Neural cell (in vitro differentiated cells): Measurements from ENCODE around the gene FGF21. TPM values are rescaled to one million over a fixed set of nuclear protein-coding genes. Genes with fewer than 3 reads are reported as not detected.

Experiments used
- H2AFZ ChIP-seq: fragments of 200-600, 300-800 bp; sonication (generic), shearing (Covaris generic); 2 replicates; pipeline ENCODE4 v1.6.0; 2014; ENCODE audit warnings: low read depth, mild to moderate bottlenecking, antibody characterized with exemption, low read length, moderate library complexity
- H3F3A ChIP-seq: fragments of 200-600 bp; shearing (Covaris generic); 2 replicates; pipeline ENCODE4 v1.6.1; 2016; ENCODE audit warnings: mild to moderate bottlenecking, moderate library complexity, mixed read lengths, antibody characterized with exemption, low read length; ENCODE audit not compliant: insufficient read depth, poor library complexity, severe bottlenecking
- H3K27ac ChIP-seq: fragments of 200-600, 300-800 bp; sonication (generic), shearing (Covaris generic); 2 replicates; pipeline ENCODE4 v1.5.1; 2014; ENCODE audit warnings: mild to moderate bottlenecking, low read length, moderate library complexity
- H3K27me3 ChIP-seq: fragments of 300-800, 200-600 bp; sonication (generic), shearing (Covaris generic); 2 replicates; pipeline ENCODE4 v1.6.0; 2014; ENCODE audit warnings: mild to moderate bottlenecking, low read depth, low read length, moderate library complexity; ENCODE audit not compliant: insufficient read depth
- H3K36me3 ChIP-seq: fragments of 300-800, 200-600 bp; sonication (generic), shearing (Covaris generic); 2 replicates; pipeline ENCODE4 v1.5.1; 2014; ENCODE audit warnings: mild to moderate bottlenecking, antibody characterized with exemption, low read length, moderate library complexity; ENCODE audit not compliant: insufficient read depth
- H3K4me2 ChIP-seq: fragments of 300-800, 200-600 bp; sonication (generic), shearing (Covaris generic); 2 replicates; pipeline ENCODE4 v1.6.0; 2014; ENCODE audit warnings: mild to moderate bottlenecking, low read length
- H3K4me3 ChIP-seq: fragments of 300-800, 200-600 bp; sonication (generic), shearing (Covaris generic); 2 replicates; pipeline ENCODE4 v1.5.1; 2014; ENCODE audit warnings: mild to moderate bottlenecking, low read length, moderate library complexity
- H3K79me2 ChIP-seq: fragments of 200-600 bp; shearing (Covaris generic); replicated peaks from 2 replicates; pipeline ENCODE4 v1.6.0; 2014; ENCODE audit warnings: mild to moderate bottlenecking, low read length, moderate library complexity; ENCODE audit not compliant: insufficient read depth
- H3K9ac ChIP-seq: fragments of 300-800, 200-600 bp; sonication (generic), shearing (Covaris generic); 2 replicates; pipeline ENCODE4 v1.6.1; 2016; ENCODE audit warnings: mild to moderate bottlenecking, low read length, mixed read lengths
- H3K9me2 ChIP-seq: fragments of 200-600 bp; shearing (Covaris generic); 2 replicates; pipeline ENCODE4 v1.6.1; 2016; ENCODE audit warnings: mild to moderate bottlenecking, low read length, mixed read lengths; ENCODE audit not compliant: insufficient read depth
- H3K9me3 ChIP-seq: fragments of 200-600, 300-800 bp; sonication (generic), shearing (Covaris generic); 2 replicates; pipeline ENCODE4 v1.6.1; 2016; ENCODE audit warnings: mild to moderate bottlenecking, mixed run types, low read length, moderate library complexity, mixed read lengths
- H4K20me1 ChIP-seq: fragments of 200-600 bp; shearing (Covaris generic); 2 replicates; pipeline ENCODE4 v1.6.1; 2016; ENCODE audit warnings: mild to moderate bottlenecking, mixed run types; ENCODE audit not compliant: insufficient read depth
- EP300 ChIP-seq: fragments of 450-650 bp; conservative IDR thresholded peaks from 2 replicates; pipeline ENCODE4 v1.6.1; 2014; ENCODE audit warnings: antibody characterized with exemption, mild to moderate bottlenecking, moderate library complexity; ENCODE audit not compliant: poor library complexity, severe bottlenecking
- EZH2 ChIP-seq: fragments of 200-600, 300-800 bp; shearing (Covaris generic), sonication (generic); IDR thresholded peaks from 2 replicates; pipeline ENCODE4 v1.6.1; 2014; ENCODE audit warnings: antibody characterized with exemption, low read length, borderline replicate concordance, mild to moderate bottlenecking; ENCODE audit not compliant: insufficient read depth, poor library complexity, severe bottlenecking
- MXI1 ChIP-seq: fragments of 450-650 bp; conservative IDR thresholded peaks from 2 replicates; pipeline ENCODE4 v1.6.1; 2014; ENCODE audit warnings: antibody characterized with exemption, mild to moderate bottlenecking; ENCODE audit not compliant: poor library complexity, severe bottlenecking
- POLR2AphosphoS5 ChIP-seq: IDR thresholded peaks from 2 replicates; pipeline ENCODE4 v1.6.1; 2012
- RAD21 ChIP-seq: fragments of 450-650 bp; conservative IDR thresholded peaks from 2 replicates; pipeline ENCODE4 v1.6.1; 2014; ENCODE audit warnings: antibody characterized with exemption, mild to moderate bottlenecking, moderate library complexity
- SMC3 ChIP-seq: fragments of 450-650 bp; conservative IDR thresholded peaks from 2 replicates; pipeline ENCODE4 v1.6.1; 2014; ENCODE audit warnings: antibody characterized with exemption, mild to moderate bottlenecking, moderate library complexity; ENCODE audit not compliant: poor library complexity
- TAF1 ChIP-seq: IDR thresholded peaks from 2 replicates; pipeline ENCODE4 v1.6.1; 2012; ENCODE audit warnings: low read depth
- polyA plus RNA-seq: library from polyadenylated mRNA; depleted of rRNA; stranded (reverse); fragments of >200 nt; gene quantifications from 2 replicates; pipeline ENCODE4 v1.2.3, GENCODE V29; 2014
- TF ChIP-seq, protein P1 (sequence below): fragments of 450-650 bp; IDR thresholded peaks from 2 replicates; pipeline ENCODE4 v1.5.1; 2014; ENCODE audit warnings: antibody characterized with exemption, mild to moderate bottlenecking, moderate library complexity; ENCODE audit not compliant: poor library complexity, severe bottlenecking
- TF ChIP-seq, protein P2 (sequence below): IDR thresholded peaks from 2 replicates; pipeline ENCODE4 v1.6.1; 2012; ENCODE audit warnings: borderline replicate concordance

Gene FGF21
- polyA plus RNA-seq, 1 donor from 2014 or later: not detected

DNA sequence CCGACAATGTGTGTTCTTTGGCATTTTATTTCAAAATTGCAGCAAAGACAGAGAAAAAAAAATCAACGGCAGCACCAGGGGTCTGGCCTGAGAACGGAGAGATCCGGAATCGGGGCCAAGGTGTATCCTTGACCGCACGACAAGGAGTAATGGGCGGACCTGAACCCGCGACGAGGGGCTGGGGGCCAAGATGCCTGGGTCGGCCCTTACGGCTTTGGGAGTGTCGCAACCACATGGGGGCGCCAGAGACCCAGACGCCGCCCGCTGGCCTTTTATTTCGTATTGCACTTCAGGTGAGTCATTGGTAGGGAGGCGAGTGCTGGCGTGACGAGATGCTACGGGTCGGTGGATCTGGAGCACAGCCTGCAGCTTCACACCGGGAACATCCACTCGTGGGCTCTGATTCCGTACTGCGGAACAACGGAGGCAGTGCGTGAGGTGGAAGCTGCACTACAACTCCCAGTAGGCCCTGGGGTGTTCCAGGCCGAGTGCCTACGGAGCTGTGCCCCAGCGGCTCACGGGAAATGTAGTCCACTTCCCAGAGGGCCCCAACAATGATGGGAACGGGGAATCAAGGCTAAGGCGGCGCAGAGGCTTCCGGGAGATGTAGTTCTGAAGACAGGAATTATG lies 39.8 kb downstream of the FGF21 start:
- Histone ChIP-seq H3K27me3 (no peaks in the 10 kb centered on the region), H3F3A (no peaks in the 10 kb centered on the region), H2AFZ (peak overlapping the region; percentile 83), H3K9me3 (no peaks in the 10 kb centered on the region), H4K20me1 (no peaks in the 10 kb centered on the region), H3K4me2 (no peak overlapping the region), H3K27ac (peak overlapping the region; percentile 86), H3K9ac (peak overlapping the region; percentile 75), H3K36me3 (no peaks in the 10 kb centered on the region), H3K9me2 (no peaks in the 10 kb centered on the region), H3K79me2 (no peaks in the 10 kb centered on the region), H3K4me3 (peak overlapping the region; percentile 65)
- TF ChIP-seq EP300 (peak; percentile 64), RAD21 (peak; percentile 87), MXI1 (peak; percentile 78), EZH2 (no peak), SMC3 (peak; percentile 93), TAF1 (peak; percentile 61), POLR2AphosphoS5 (peak; percentile 80)
- TF ChIP-seq, protein P1, sequence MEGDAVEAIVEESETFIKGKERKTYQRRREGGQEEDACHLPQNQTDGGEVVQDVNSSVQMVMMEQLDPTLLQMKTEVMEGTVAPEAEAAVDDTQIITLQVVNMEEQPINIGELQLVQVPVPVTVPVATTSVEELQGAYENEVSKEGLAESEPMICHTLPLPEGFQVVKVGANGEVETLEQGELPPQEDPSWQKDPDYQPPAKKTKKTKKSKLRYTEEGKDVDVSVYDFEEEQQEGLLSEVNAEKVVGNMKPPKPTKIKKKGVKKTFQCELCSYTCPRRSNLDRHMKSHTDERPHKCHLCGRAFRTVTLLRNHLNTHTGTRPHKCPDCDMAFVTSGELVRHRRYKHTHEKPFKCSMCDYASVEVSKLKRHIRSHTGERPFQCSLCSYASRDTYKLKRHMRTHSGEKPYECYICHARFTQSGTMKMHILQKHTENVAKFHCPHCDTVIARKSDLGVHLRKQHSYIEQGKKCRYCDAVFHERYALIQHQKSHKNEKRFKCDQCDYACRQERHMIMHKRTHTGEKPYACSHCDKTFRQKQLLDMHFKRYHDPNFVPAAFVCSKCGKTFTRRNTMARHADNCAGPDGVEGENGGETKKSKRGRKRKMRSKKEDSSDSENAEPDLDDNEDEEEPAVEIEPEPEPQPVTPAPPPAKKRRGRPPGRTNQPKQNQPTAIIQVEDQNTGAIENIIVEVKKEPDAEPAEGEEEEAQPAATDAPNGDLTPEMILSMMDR: peak; percentile 99
- TF ChIP-seq, protein P2, sequence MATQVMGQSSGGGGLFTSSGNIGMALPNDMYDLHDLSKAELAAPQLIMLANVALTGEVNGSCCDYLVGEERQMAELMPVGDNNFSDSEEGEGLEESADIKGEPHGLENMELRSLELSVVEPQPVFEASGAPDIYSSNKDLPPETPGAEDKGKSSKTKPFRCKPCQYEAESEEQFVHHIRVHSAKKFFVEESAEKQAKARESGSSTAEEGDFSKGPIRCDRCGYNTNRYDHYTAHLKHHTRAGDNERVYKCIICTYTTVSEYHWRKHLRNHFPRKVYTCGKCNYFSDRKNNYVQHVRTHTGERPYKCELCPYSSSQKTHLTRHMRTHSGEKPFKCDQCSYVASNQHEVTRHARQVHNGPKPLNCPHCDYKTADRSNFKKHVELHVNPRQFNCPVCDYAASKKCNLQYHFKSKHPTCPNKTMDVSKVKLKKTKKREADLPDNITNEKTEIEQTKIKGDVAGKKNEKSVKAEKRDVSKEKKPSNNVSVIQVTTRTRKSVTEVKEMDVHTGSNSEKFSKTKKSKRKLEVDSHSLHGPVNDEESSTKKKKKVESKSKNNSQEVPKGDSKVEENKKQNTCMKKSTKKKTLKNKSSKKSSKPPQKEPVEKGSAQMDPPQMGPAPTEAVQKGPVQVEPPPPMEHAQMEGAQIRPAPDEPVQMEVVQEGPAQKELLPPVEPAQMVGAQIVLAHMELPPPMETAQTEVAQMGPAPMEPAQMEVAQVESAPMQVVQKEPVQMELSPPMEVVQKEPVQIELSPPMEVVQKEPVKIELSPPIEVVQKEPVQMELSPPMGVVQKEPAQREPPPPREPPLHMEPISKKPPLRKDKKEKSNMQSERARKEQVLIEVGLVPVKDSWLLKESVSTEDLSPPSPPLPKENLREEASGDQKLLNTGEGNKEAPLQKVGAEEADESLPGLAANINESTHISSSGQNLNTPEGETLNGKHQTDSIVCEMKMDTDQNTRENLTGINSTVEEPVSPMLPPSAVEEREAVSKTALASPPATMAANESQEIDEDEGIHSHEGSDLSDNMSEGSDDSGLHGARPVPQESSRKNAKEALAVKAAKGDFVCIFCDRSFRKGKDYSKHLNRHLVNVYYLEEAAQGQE: peak; percentile 30

DNA sequence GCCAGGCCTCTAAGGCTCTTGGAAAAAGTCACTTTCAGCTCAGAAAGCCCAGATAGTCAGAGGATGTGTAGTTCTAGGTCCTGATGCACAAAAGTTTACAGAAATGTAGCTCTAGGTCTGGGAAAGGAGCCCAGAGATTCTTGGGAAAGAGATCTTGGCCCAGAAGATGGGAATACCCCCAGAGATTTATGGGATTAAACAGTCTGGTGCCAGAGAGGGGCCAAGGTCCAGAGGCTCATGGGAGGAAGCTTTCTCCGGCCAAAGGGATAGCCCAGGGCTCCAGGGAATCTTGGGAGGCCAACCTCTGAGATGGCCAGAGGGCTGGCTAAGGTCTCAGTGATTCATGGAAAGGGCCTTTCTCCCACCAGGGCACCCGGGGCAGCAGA lies 40.4 kb downstream of the FGF21 start:
- no peak overlapping the region for H3K9ac ChIP-seq

More for the DNA sequence above, 40.4 kb downstream of the FGF21 start:
- Histone ChIP-seq H3K36me3 (no peaks in the 10 kb centered on the region), H3K4me3 (peak overlapping the region; percentile 65), H3K9me2 (no peaks in the 10 kb centered on the region), H3K4me2 (no peak overlapping the region), H3K27ac (peak overlapping the region; percentile 86), H3K9me3 (no peaks in the 10 kb centered on the region), H3F3A (no peaks in the 10 kb centered on the region), H2AFZ (no peak overlapping the region), H4K20me1 (no peaks in the 10 kb centered on the region), H3K27me3 (no peaks in the 10 kb centered on the region), H3K79me2 (no peaks in the 10 kb centered on the region)
- TF ChIP-seq TAF1 (no peak), EZH2 (no peak), EP300 (no peak)
